ENCODE results near the gene SH3BP4.

SH3BP4 gene

GRCh38 chr2:234986390-234986789, 34.6 kb downstream of the SH3BP4 start:
- DNase-seq: no peak

DNA sequence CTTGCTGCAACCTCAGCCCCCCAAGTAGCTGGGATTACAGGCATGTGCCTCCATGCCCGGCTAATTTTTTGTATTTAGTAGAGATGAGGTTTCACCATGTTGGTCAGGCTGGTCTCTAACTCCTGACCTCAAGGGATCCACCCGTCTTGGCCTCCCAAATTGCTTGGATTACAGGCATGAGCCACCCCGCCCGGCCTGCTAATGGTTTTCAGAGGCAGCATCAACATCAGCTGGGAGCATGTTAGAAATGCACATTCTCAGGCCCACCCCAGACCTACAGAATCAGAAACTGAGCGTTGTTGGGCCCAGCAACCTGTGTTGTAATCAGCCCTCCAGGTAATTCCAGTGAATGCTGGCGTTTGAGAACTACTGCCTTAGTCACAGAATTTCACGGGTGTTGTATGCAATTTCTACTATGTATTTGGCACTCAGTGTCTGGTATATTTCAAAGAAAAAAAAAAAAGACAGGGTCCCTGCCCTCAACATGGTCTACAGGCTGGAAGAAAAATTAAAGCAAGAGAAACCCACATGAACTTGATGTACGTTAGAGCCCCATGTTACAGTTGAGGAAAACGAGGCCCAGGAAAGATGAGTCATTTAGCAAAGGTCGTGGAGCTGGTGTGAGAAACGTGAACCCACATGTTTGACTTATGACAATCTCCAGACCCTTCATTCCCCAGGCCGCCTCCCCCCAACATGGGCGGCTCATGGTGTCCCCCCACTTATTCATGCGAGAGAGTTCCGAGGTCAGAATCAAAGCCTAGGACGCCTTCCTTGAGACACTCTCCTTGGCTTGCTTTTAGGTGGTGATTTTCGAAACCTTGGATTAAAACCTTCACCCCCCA, 35.3 kb downstream of the SH3BP4 start:
- no peak for DNase-seq

GRCh38 chr2:234987754-234988153, 35.9 kb downstream of the SH3BP4 start:
- DNase-seq: no peak

DNA sequence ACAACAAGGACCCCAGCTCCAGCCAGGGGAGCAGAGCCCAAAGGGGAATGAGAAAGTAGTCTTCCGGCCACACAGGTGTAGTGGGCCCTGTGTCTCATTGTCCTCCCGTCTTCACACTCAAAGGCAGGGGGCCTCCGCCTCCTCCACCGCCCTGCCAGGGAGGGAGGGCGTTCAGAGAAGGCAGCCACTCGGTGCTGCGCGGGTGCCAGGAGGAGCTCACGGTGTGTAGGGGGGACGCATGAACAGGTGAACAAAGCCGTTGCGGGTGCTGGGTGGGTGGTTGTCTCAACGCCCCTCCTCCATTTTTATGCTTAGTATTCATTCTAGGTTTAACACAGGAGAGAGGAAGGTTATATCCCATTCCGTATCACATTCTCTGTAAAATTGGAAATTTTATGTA, 36.7 kb downstream of the SH3BP4 start:
- no peak for DNase-seq

- DNase-seq: no peak
Measured at GRCh38 chr2:234989183-234989701, 37.4 kb downstream of the SH3BP4 start.

- no peak for DNase-seq
Measured at GRCh38 chr2:234990300-234990699, 38.5 kb downstream of the SH3BP4 start.

- no peak for DNase-seq
Measured at GRCh38 chr2:234991290-234991689, 39.5 kb downstream of the SH3BP4 start.

GRCh38 chr2:234991793-234992192, 40.0 kb downstream of the SH3BP4 start:
- DNase-seq: no peak

GRCh38 chr2:234992196-234992595, 40.4 kb downstream of the SH3BP4 start:
- DNase-seq: no peak

DNA sequence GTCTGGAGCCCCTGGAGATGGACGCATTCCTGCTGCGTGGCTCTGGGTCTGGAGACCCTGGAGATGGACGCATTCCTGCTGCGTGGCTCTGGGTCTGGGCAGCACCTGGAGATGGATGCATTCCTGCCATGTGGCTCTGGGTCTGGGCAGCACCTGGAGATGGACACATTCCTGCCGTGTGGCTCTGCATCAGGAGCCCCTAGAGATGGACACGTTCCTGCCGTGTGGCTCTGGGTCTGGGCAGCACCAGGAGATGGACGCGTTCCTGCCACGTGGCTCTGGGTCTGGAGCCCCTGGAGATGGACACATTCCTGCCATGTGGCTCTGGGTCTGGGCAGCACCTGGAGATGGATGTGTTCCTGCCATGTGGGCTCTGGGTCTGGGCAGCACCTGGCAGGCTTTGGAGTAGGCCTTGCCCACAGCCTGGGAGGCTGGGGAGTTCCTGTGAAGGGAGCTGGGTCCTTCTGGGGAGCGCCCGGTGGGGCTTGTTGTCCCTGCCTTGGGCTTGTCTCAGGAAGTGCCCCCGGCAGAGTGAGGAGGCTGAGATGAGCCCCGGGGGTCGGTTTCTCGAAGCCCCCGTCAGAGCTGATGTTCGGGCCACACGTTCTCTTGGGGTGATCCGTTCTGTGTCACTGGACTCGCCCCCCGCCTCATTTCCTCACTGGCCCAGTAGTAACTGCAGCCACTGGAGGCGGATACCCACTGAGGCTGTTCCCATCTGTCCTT, 41.0 kb downstream of the SH3BP4 start:
- DNase-seq: no peak

DNA sequence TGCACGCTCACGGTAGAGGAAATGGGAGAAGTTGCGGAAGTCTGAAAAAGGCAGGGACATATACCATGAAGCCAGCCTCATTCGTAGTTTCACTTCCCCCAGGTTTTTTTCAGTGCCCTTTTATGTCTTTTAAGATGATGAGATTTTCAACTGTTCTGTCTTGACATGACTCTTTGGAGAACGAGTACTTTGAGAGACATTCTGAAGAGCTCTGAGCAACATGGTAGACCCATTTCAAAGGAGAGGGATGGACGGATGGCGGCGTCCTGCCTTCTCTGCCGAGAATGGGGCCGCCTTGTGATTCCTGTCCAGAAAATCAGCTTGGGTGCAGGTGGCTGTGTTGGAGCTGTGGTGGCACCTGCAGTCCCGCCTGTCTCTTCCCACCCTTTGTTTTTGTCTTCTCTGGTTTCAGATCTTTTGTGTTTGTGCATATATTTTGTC, 41.7 kb downstream of the SH3BP4 start:
- DNase-seq: no peak

DNA sequence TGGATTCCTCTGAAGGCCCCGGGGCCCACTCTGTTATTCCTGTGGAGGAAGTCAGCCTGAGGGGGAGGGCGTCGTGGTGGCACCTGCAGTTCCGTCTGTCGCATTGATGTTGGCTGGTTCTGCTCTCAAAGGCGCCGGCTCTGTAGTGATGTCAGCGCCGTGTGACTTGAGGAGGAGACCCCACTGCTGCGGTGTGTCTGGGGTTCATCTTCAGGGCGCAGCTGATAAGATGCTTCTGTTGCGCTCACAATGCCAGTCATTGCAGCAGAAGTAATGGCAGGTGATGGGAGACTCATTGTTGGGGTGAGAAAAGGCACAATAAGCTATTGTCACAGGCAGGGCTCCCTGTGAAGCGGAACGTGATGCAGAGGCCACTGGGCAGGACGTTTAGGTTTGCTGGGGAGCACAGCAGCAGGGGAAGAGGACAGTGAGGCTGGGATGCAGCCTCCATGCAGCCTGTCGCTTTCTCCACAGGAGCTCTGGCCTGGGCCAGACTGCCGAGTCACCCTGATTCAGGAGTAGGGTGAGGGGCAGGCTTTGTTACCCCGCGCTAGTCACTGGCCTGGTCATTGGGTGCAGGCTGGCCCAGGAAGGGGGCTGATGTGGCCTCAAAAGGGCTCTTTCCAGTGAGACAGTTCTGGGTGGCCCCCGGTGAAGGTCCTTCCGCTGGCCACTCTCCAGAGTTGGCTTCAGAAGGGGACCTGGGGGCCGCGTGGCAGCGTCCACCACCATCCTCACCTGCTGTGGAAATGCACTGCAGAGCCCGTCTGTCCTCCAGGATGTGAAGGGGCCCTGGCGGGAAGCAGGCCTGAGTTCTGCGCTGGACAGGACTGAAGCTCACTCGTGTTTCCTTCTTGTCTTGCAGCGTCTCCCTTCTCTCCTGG, 42.9 kb downstream of the SH3BP4 start:
- DNase-seq: no peak

DNA sequence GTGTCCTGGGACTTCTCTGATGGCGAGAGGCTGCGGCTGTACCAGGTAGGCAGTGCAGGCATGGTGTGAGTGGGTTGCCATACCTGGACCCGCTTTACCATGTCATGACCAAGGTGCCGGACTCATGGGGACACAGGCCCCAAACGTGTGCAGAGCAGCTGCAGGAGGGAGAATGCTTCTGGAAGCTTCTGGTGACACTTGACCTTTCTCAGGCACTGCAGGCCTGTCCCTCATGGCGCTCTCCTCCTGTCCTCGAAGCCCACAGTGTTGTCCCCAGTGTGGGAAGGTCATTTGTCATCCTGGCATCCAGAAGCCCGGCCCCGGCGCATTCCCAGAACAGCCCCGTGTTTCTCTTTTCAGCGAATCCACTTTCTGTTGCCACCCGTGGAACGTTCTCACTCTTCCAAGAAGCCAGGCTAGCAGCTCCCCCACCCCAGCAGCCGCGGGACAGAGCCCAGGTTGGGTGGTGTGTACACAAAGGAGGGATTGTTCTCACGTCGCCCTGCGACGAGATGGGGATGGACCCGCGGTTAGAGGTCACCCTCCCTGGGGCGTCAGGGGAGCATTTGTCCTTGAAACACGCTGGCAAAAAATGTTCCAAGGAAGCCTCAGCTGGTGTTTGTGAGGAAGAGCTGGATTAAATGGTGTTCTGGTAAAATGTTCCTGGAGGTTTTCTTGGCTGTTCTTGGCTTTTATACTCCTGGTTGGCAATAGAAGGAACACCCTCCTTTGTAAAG, 43.7 kb downstream of the SH3BP4 start:
- DNase-seq: no peak

DNA sequence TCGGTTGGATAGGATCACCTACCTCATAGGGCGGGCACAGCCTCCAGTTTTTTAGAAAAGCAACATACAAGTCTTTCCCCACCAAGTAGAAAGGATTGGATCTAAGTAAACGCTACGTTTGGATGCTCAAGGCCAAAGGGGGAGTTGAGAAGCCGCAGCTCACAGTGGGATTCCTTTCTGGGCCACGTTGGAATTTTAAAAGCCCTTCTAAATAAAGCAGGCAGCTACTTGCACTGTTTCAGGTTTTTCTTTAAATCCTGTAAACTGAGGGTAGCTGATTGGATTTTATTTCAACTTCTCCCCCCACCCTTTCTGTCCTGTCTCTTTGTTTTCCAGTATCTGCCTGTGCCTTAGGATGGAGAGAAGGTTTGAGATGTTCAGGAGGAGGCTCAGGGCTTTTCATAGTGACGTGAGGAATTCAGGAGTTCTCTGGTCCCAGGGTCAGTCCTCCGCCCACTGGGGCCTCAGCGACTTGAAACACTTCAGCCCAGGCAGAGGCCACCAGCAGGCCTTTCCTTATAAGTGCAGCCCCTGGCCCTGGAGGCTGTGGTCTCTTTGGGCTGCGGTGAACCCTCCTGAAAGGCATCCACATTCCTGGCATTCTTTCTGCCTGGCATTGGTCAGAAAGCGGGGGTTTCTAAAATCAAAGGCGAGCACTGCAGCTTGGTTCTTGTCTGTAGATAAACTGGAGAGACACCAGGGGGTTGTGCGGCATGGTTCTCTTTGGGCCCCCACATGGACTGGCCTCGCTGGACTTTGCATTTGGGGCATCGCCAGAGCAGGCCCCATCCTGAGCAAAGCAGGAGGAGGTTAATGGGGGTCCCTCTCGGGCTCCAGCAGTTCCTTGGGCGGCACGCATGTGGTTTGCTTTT, 44.5 kb downstream of the SH3BP4 start:
- no peak for DNase-seq

GRCh38 chr2:234996941-234997270, 45.1 kb downstream of the SH3BP4 start:
- DNase-seq: no peak

DNA sequence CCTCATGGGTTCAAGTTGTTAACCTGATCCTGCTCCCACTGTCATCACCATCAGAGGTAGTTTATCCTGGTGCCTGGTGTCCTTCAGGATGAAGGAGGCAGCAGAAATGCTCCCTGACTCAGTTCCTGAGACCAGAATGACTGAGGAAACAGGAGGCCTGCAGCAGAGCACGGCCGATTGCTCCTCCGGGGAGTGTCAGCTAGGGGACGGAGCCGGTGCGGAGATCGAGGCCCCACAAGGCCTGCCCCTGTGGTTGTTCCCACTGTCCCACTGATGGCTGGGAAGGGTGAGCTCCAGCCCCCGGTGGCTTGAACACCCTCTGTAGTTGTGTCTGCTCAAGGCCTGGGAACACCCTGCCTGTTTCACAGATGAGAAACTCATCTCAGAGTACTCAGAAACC, 45.6 kb downstream of the SH3BP4 start:
- DNase-seq: no peak

DNA sequence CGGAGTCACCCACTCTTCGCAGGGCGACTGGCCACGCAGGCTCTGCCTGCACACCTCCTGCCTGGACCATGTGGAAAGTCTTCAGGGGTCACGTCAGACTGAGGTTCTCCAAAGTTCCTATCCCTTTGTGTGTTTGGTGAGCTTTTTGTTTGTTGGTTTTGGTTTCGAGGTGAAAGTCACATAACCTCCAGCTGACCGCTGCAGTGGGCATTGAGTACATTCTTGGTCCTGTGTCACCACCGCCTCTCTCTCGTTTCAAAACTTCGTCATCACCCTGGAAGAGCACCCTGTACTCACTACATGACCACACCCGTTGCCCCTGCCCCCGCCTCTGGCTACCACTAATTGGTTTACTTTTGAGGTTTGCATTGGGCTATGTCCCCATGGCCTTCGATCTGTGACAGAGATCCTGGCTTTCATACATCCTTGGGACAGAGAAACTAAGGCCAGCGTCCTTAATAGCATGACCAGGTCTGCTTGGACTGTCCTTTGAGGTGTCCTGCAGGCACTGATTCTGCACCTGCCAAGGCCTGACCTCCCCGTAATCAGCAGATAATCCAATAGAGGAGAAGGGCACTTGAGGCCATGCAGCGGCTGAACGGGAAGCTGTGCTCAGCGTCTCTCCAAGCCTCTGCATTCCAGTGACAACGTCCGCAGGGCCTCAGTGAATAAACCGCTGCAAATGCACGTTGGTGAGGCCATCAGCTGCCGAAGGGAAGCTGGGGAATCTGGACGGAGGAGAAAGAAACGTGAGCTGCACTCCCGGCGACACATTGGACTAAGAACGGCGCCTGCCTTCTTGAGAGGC, 46.8 kb downstream of the SH3BP4 start:
- no peak for DNase-seq

- DNase-seq: no peak
Measured at GRCh38 chr2:234999740-235000425, 48.1 kb downstream of the SH3BP4 start.

DNA sequence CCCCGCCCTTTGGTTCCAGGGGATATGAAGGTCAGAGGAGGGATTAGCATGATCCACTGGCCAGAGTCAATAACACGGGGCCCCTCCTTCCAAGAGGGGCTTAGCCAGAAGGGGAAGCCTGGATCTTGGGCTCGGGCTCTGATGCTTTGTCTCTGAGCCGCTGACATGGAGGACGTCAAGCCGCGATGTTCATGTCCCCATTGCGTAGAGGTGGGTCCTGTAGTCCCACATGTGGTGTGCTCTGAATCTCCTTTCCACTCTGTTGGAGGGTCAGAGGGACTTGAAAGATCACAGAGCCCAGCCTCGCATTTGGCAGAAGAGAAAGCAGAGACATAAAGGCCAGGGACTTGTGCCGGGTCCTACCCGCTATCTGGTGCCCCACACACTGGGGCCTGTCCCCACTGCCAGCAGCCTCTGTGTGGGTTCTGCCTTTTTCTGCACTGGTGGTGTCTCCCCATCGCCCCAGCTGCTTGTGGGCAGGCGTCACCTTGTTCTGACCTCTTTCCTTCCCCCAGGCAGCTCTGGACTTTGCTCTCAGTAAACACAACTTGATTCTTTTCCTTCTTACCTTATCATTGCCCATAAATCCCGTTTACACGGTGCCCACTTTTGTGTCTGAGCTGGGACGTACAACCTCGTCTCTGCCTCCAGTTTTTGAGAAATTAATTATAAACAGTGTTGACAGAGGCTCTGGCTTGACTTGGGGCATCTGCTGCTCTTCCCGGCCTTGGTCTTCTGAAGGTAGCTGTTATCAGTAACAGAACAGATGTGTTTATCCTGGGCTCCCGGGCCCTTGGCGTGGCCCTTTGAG, 48.8 kb downstream of the SH3BP4 start:
- no peak for DNase-seq
